HepG2 (cell line): ENCODE results near the gene FUT3. TPM values are rescaled to one million over a fixed set of nuclear protein-coding genes. Genes with fewer than 3 reads are reported as not detected.

Source experiments
- ATAC-seq: fragments of 200-7000 bp; cut with Tn5 transposase; 3 replicates; pipeline ENCODE4 v1.9.1; 2020; ENCODE audit warnings: mild to moderate bottlenecking, moderate library complexity
- BruUV-seq: library from RNA; stranded (reverse); fragments of 400-500 nt; replicated peaks from 2 replicates; lab custom pipeline; 2021; lab: Mats Ljungman, UMichigan
- CTCF ChIA-PET: fragments of 300-600 bp; formaldehyde crosslinking; extraction: SDS; loops from one replicate; lab custom pipeline; 2021; ENCODE audit warnings: low total read pairs, inconsistent platforms, low intra/inter-chr PET ratio; lab: Yijun Ruan, JAX
- POLR2A ChIA-PET: fragments of 350-600 bp; sonication (Branson Sonifier 250); formaldehyde crosslinking; loops from one replicate; lab custom pipeline; 2020; ENCODE audit warnings: antibody characterized with exemption, inconsistent platforms; lab: Yijun Ruan, JAX
- DNase-seq: peaks from one replicate; pipeline ENCODE4 v3.0.0-alpha.2; 2015; ENCODE audit warnings: low spot score
- FAIRE-seq: peaks from 3 replicates; lab custom pipeline; 2011; peaks lifted over from hg19 to GRCh38; lab: Jason Lieb, UNC
- H2AFZ ChIP-seq: one replicate; pipeline ENCODE4 v1.6.1; 2011; ENCODE audit warnings: low read length, inconsistent platforms
- H3K27ac ChIP-seq: fragments of 300-600 bp; 3 replicates; pipeline ENCODE4 v1.8.0; 2011; ENCODE audit warnings: mixed run types, mild to moderate bottlenecking, mixed read lengths, low read length, inconsistent platforms; ENCODE audit not compliant: insufficient read depth; ENCODE audit errors: extremely low read length
- H3K27me3 ChIP-seq, 2 experiments: fragments of 200-600 bp in 1 of 2; 2 replicates in 1 of 2; 3 replicates in 1 of 2; pipeline versions ENCODE4 v1.6.0 to v1.8.0; 2011; ENCODE audit warnings: low read length in 2 of 2, mild to moderate bottlenecking in 2 of 2, moderate library complexity in 2 of 2, inconsistent platforms in 1 of 2; ENCODE audit not compliant: insufficient read depth in 2 of 2, control insufficient read depth in 1 of 2
- H3K36me3 ChIP-seq, 2 experiments: fragments of 200-600 bp in 1 of 2; replicated peaks in 1 of 2; 2 replicates in 1 of 2; 3 replicates in 1 of 2; pipeline versions ENCODE4 v1.5.1 to v1.8.0; 2011; ENCODE audit warnings: low read length in 2 of 2, inconsistent platforms in 1 of 2; ENCODE audit not compliant: insufficient read depth in 2 of 2, control insufficient read depth in 1 of 2
- H3K4me1 ChIP-seq: 2 replicates; pipeline ENCODE4 v1.5.1; 2012; ENCODE audit warnings: low read length, inconsistent platforms; ENCODE audit not compliant: insufficient read depth
- H3K4me2 ChIP-seq: 2 replicates; pipeline ENCODE4 v1.6.0; 2011; ENCODE audit warnings: low read depth, low read length, inconsistent platforms
- H3K4me3 ChIP-seq, 3 experiments: fragments of 200-600 bp in 1 of 3; sonication (generic), shearing (Covaris generic) in 1 of 3; replicated peaks in 1 of 3; 2 replicates each; pipeline ENCODE4 v1.5.1; 2011 to 2016; ENCODE audit warnings: low read length in 3 of 3, inconsistent platforms in 2 of 3, low read depth in 2 of 3, mild to moderate bottlenecking in 2 of 3, control low read depth in 1 of 3, mixed read lengths in 1 of 3; ENCODE audit not compliant: insufficient read depth in 1 of 3
- H3K79me2 ChIP-seq: one replicate; pipeline ENCODE4 v1.6.1; 2011; ENCODE audit warnings: low read length, inconsistent platforms; ENCODE audit not compliant: insufficient read depth
- H3K9ac ChIP-seq: 2 replicates; pipeline ENCODE4 v1.6.0; 2011; ENCODE audit warnings: mild to moderate bottlenecking, low read depth, low read length, inconsistent platforms; ENCODE audit not compliant: insufficient read depth
- H3K9me3 ChIP-seq: 2 replicates; pipeline ENCODE4 v1.5.1; 2012; ENCODE audit warnings: mild to moderate bottlenecking, low read length
- H4K20me1 ChIP-seq: 2 replicates; pipeline ENCODE4 v1.6.0; 2011; ENCODE audit warnings: inconsistent platforms, mild to moderate bottlenecking, low read length, moderate library complexity; ENCODE audit not compliant: insufficient read depth
- CBFB ChIP-seq: sonication (generic); formaldehyde crosslinking; IDR thresholded peaks from 2 replicates; pipeline ENCODE4 v1.4.0; 2020; ENCODE audit warnings: missing genetic modification reagents
- HOXA9 ChIP-seq: sonication (generic); formaldehyde crosslinking; IDR thresholded peaks from 2 replicates; pipeline ENCODE4 v1.8.1; 2022; ENCODE audit warnings: missing genetic modification reagents, mild to moderate bottlenecking, moderate library complexity, borderline replicate concordance
- NFIB ChIP-seq: sonication (generic); formaldehyde crosslinking; IDR thresholded peaks from 2 replicates; pipeline ENCODE4 v1.9.0; 2021; ENCODE audit warnings: missing genetic modification reagents, mild to moderate bottlenecking, borderline replicate concordance
- PBX3 ChIP-seq: sonication (generic); formaldehyde crosslinking; IDR thresholded peaks from 2 replicates; pipeline ENCODE4 v1.8.1; 2023; ENCODE audit warnings: missing genetic modification reagents, inconsistent platforms, borderline replicate concordance
- TEAD3 ChIP-seq: optimal IDR thresholded peaks from 2 replicates; pipeline ENCODE3; 2016; ENCODE audit warnings: borderline replicate concordance
- TMF1 ChIP-seq: sonication (generic); formaldehyde crosslinking; IDR thresholded peaks from 2 replicates; pipeline ENCODE4 v1.8.1; 2022; ENCODE audit warnings: low read depth, missing genetic modification reagents
- ZFP36L1 ChIP-seq: sonication (generic); formaldehyde crosslinking; IDR thresholded peaks from 2 replicates; pipeline ENCODE4 v1.8.0; 2022; ENCODE audit warnings: mild to moderate bottlenecking, missing genetic modification reagents, moderate library complexity
- ZNF543 ChIP-seq: sonication (generic); formaldehyde crosslinking; IDR thresholded peaks from 2 replicates; pipeline ENCODE4 v1.4.0; 2020; ENCODE audit warnings: mild to moderate bottlenecking, missing genetic modification reagents
- ZNF646 ChIP-seq: sonication (generic); formaldehyde crosslinking; IDR thresholded peaks from 2 replicates; pipeline ENCODE4 v1.9.0; 2021; ENCODE audit warnings: mild to moderate bottlenecking, missing genetic modification reagents
- WGBS: methylation state at CpG from one replicate; pipeline ENCODE4 v1.1.6; 2017; ENCODE audit warnings: low lambda C conversion rate; 5-methylcytosine and 5-hydroxymethylcytosine counted together
- in situ Hi-C: cut with HindIII; loops from 2 replicates; pipeline ENCODE4 v1.10.0; 2017; ENCODE audit warnings: low pct_unique_long_range_greater_than_20kb; ENCODE audit not compliant: extremely low pct_ligation_motif_present
- intact Hi-C: fragments of 100-400 bp; cut with micrococcal nuclease; formaldehyde crosslinking; loops from one replicate; pipeline ENCODE4 v1.10.0; 2022; ENCODE audit not compliant: unreplicated experiment
- polyA plus RNA-seq, 8 experiments: library from polyadenylated mRNA; depleted of rRNA in 3 of 8; stranded (reverse) in 7 of 8; unstranded in 1 of 8; fragments of >200 nt; fragmentation: Illumina TruSeq in 4 of 8; extraction: Trizol in 4 of 8; gene quantifications; 2 replicates each; pipeline versions ENCODE4 v1.2.1 to v1.2.3, GENCODE V29; 2011 to 2016; ENCODE audit warnings: low read depth in 4 of 8, missing spikeins in 1 of 8, mixed read lengths in 1 of 8; ENCODE audit not compliant: insufficient read depth in 1 of 8
- total RNA-seq, 5 experiments: library from RNA; depleted of rRNA; stranded (reverse); fragments of >200 nt; fragmentation: Illumina TruSeq; extraction: Trizol; gene quantifications; 2 replicates each; pipeline ENCODE4 v1.2.3, GENCODE V29; 2016; ENCODE audit warnings: low read depth in 1 of 5
- TF ChIP-seq, protein P1 (sequence below): sonication (generic); formaldehyde crosslinking; IDR thresholded peaks from 2 replicates; pipeline ENCODE4 v1.5.0; 2020; ENCODE audit warnings: mild to moderate bottlenecking, missing genetic modification reagents
- TF ChIP-seq, protein P2 (sequence below): IDR thresholded peaks from 2 replicates; pipeline ENCODE4 v1.6.1; 2016; ENCODE audit warnings: missing compliant biosample characterization, missing genetic modification reagents, borderline replicate concordance

The FUT3 gene
- total and polyA plus RNA-seq, 2 of the 13 experiments (the other 11 are each of a cell fraction or from before 2014, with no cell fraction given): 0.53 to 1.1 TPM

DNA sequence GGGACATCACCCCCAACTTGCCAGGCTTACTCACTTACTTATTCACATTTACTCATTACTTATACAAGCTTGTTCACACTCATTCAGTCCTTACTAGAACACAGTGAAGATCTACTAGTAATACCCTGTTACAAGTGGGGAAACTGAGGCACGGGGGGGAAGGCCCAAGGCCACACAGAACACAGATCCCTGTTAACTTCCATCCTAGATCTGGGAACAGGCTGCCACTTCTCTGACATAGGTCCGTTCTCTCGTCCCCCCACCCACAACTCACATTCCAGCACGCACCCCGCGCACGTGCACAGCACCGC, 47.9 kb downstream of the FUT3 start:
- FAIRE-seq (no peak), DNase-seq (no peak), ATAC-seq (no peak)
- Histone ChIP-seq H4K20me1 (no peaks in the 10 kb centered on the region), H2AFZ (no peak overlapping the region), H3K4me3 (peak overlapping the region; percentile 29 to 60 (median 39); a peak in 5 of 6 replicates), H3K9ac (peak overlapping the region; percentile 7; the same call in 1 of the 2 replicates), H3K27ac (no peak overlapping the region), H3K27me3 (no peaks in the 10 kb centered on the region; a peak in 1 of 5 replicates), H3K36me3 (no peaks in the 10 kb centered on the region), H3K4me1 (peaks cover 68% of the 10 kb centered on the region), H3K79me2 (no peaks in the 10 kb centered on the region), H3K9me3 (no peaks in the 10 kb centered on the region), H3K4me2 (peak overlapping the region; percentile 70)
- no TSS peak for BruUV-seq
- in situ Hi-C loops: loop anchor here (5.0 kb wide), 2 partner anchors 174 to 219 kb away; partner anchors contain the start of gene RANBP3
- no peak for TF ChIP-seq ZNF646 (CRISPR knock-in tag)
- TF ChIP-seq ZFP36L1: 0 out of 2 replicates have a peak, but pooled peaks have one; percentile 4
- TF ChIP-seq NFIB (CRISPR knock-in tag): 0 out of 2 replicates have a peak, but pooled peaks have one; percentile 16
- TF ChIP-seq, protein P1, sequence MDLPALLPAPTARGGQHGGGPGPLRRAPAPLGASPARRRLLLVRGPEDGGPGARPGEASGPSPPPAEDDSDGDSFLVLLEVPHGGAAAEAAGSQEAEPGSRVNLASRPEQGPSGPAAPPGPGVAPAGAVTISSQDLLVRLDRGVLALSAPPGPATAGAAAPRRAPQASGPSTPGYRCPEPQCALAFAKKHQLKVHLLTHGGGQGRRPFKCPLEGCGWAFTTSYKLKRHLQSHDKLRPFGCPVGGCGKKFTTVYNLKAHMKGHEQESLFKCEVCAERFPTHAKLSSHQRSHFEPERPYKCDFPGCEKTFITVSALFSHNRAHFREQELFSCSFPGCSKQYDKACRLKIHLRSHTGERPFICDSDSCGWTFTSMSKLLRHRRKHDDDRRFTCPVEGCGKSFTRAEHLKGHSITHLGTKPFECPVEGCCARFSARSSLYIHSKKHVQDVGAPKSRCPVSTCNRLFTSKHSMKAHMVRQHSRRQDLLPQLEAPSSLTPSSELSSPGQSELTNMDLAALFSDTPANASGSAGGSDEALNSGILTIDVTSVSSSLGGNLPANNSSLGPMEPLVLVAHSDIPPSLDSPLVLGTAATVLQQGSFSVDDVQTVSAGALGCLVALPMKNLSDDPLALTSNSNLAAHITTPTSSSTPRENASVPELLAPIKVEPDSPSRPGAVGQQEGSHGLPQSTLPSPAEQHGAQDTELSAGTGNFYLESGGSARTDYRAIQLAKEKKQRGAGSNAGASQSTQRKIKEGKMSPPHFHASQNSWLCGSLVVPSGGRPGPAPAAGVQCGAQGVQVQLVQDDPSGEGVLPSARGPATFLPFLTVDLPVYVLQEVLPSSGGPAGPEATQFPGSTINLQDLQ: 0 out of 2 replicates have a peak, but pooled peaks have one; percentile 45
- TF ChIP-seq TEAD3 (CRISPR knock-in tag): peak; percentile 82
- 0 out of 2 replicates have a peak, but pooled peaks have one; percentile 58 for TF ChIP-seq ZNF543 (CRISPR knock-in tag)
- TF ChIP-seq, protein P2, sequence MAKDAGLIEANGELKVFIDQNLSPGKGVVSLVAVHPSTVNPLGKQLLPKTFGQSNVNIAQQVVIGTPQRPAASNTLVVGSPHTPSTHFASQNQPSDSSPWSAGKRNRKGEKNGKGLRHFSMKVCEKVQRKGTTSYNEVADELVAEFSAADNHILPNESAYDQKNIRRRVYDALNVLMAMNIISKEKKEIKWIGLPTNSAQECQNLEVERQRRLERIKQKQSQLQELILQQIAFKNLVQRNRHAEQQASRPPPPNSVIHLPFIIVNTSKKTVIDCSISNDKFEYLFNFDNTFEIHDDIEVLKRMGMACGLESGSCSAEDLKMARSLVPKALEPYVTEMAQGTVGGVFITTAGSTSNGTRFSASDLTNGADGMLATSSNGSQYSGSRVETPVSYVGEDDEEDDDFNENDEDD: peak; percentile 50; the same call in 1 of the 2 replicates
- TF ChIP-seq PBX3 (CRISPR knock-in tag): no peak
- no peak for TF ChIP-seq HOXA9 (CRISPR knock-in tag)
- no peak for TF ChIP-seq CBFB (CRISPR knock-in tag)
- 0 out of 2 replicates have a peak, but pooled peaks have one; percentile 60 for TF ChIP-seq TMF1
- ChIA-PET CTCF (interaction anchor here (0.7 to 4.6 kb wide), 8 partner anchors 9 to 244 kb away, joined by 3 to 71 read pairs (median 6); partner anchors contain the start of gene VMAC), POLR2A (interaction anchor here (0.7 to 2.3 kb wide), 11 partner anchors 12 to 219 kb away, joined by 3 to 46 read pairs (median 5); partner anchors contain the start of genes CAPS, DUS3L, FUT5 and NDUFA11)
- 24% methylated on average over 8 of the region's 8 CpGs for WGBS
- intact Hi-C loops: loop anchor here (10.0 kb wide), 1 partner anchor 221 kb away; no protein-coding TSS in a partner anchor
